NCI-H345 treated with DMSO at 0.1 percent for 48 hours (cell line): Measurements from ENCODE around the gene SPAG17.

Source experiments
- DNase-seq: peaks from one replicate; lab custom pipeline; 2025; ENCODE audit not compliant: unreplicated experiment; lab: John Stamatoyannopoulos, UW

The SPAG17 gene

GRCh38 chr1:118122234-118123004, 62.6 kb downstream of the SPAG17 start:
- DNase-seq: no peak

DNA sequence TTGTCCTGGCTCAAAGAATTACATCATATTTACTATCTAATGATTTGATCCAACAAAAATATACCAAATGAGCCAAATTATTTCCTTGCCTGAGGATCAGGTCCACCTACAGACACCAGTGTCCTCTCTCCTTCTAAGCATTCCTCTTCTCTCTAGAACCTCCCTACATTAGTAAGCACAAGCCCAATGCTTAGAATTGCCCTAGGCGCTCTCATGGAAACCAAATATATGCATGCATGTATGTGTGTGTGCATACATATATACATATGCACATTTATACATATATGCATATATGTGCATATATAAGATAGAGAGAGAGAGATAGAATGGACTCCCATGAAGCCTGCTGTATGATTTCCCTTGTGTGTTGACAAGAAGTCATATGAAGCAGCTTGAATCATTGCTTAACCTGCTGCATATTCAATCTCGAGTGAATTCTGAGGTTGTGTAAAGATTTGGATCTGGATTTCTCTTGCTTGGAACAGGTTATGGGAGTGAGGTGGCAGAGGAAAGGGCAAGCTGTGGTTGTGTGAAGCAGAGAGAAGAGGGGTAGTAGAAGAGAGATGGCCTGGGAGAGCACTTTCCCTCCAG, 66.1 kb downstream of the SPAG17 start:
- no peak for DNase-seq

DNA sequence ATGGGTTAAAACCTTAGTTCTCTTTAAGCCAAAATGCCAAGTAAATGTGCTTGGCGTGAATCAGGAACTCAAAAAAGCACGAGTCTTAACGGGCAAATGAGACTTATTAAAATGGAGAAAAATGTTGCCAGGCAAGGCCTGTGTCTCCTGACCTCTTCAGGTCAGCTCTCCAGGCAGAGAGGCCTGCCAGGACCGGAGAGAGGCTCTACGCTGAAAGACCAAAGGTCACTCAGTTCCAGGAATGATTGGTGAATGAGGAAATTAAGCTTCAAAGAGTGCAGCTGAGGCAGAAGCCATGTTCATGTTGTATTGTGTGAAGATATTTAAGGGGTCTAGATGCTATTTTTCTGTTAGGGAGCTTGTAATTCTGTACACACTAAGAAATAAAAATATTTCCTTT, 66.6 kb downstream of the SPAG17 start:
- no peak for DNase-seq

GRCh38 chr1:118117521-118117920, 67.5 kb downstream of the SPAG17 start:
- no peak for DNase-seq

DNA sequence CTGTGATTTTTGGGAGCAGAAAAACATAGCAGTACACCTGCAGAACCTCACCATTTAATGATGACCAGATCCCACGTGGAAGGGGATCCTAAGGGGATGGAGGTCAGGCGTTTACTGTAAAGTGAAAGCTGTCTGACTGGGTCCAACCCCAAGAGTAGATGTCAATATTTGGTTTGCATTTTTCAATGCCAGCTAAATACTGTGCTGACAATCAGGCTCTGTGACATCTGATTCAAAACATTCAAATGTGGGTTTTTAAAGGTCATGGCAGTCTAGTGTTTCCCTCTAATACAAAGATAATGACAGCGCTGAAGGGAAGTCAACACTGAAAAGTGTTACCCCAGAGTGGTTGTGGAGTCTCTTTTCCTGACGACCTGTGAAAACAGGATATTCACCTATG, 68.1 kb downstream of the SPAG17 start:
- peak; percentile 11 for DNase-seq

DNA sequence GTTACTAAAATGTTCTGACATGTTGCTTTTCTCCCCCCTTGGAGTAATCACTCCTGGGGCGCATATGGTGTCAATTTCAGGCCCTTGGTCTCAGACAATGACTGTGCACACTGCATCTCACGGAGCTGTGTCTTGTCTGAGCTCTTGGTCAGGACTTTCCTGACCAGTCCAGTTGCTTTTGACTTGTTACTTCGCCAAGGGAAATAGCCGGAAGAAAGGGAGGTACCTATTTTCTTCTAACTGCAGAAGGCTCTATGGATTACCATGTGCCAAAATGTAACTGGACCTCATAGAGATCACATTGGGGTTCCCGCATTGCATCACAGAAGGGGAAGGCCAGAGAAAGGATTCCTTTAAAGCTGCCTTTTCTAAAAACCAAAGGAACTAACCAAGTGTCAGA, 68.6 kb downstream of the SPAG17 start:
- no peak for DNase-seq

DNA sequence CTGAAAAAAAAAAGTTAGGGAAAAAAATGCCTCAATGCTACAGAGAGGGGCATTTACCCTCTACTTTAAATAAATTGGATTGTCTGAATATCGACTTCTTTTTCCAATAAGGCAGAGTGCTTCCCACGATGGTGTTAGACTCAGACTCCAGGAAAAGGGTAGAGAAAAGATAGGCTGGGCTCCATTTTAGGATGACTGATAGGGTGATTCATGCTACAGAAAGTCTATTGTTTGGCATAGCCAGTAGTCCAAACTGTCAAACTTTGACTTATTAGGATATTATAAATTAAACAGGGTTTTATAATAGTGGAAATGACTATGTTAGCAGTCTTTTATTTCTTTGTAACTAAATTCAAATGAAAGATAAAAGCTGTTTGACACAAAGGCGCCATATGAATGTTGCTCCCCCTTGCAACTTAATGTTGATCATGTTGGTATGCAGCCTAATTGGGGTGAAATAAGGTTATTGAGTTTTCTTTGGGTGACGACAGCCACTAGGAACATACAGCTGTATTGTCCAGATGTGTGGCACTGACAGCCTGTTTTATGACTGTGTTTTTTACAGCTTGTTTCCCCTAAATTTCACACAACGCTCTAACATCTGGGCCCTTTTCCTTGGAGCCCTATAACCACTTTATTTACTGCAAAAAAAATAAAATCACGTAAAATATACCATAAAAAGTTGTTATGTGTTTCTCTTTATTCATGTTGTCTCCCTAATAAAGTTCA, 69.3 kb downstream of the SPAG17 start:
- no peak for DNase-seq

- DNase-seq: no peak
These were observed 71.8 kb downstream of the SPAG17 start for GRCh38 chr1:118113261-118113660.

GRCh38 chr1:118110580-118110979, 74.4 kb downstream of the SPAG17 start:
- DNase-seq: no peak

- DNase-seq: no peak
These were observed 80.1 kb downstream of the SPAG17 start for GRCh38 chr1:118104951-118105350.

DNA sequence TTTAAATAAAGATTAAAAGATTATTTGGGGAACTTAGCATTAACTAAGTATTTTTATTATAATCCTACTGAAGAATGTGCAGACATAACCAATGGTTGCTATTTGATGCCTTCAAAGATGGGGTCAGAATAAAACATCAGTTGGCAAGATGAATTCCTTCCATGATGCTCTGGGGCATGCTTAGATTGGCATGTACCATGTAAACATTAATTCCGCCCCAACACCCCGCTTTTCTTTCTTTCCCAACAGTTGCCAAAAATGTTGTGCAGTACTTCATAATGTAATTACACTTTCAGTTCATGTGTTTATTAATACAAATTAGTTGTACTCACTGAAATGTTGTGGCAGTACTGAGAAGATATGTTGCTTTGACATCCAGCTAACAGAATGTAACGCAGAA, 82.6 kb downstream of the SPAG17 start:
- no peak for DNase-seq

DNA sequence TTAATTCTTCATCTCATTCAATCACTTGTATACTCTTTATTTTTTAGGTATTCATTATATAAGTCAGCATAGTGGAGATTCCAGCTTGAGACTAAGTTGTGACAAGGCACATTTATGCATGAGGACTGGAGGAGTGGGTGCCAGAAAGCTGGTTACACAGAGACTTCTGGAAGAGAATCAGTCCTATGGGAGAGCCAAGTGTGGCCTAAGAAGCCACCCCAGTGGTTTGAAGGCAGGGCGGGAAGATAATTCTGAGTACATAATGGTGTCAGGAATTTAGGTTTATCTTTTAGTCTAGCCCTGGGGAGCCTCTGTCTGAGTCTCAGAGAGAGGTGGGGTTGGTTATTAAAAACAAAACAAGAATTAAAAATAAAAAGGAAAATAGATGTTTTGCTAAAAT, 83.0 kb downstream of the SPAG17 start:
- DNase-seq: no peak

DNA sequence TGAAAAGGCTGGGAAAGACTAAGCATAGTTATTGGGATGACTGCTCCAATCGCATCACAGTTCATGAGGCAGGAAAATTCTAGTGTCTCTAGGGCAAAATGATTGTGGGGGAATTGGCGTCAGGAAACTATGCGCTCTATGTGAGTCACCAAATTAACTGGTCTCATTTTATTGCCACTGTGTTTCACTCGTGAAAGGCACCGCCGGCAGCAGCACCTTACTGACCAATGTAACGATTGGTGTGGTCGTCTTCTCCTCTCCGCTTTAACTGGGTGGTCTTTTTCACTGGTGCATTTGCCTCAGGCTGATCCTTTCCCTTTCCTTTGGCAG, 83.5 kb downstream of the SPAG17 start:
- DNase-seq: no peak

GRCh38 chr1:118100686-118101514, 84.1 kb downstream of the SPAG17 start:
- DNase-seq: peak; percentile 93

DNA sequence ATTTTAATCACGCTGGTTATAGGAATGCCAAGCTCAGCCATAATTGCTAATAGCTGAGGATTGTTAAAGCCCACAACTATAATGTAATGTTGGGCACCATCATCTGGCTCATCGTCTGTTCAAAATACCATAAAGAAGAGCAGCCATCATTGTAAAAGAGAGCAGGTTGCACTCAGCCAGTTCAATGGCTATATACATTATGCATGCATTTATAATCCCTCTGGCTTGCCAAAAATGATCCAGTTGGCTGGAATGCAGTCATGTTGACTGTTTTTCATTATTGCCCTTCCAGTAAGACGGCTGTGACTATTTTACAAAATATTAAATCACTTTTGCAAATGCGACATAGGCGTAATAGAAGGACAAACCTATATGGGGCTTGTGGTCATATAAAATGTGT, 85.3 kb downstream of the SPAG17 start:
- DNase-seq: no peak

- no peak for DNase-seq
These were observed 87.2 kb downstream of the SPAG17 start for GRCh38 chr1:118097622-118098348.

DNA sequence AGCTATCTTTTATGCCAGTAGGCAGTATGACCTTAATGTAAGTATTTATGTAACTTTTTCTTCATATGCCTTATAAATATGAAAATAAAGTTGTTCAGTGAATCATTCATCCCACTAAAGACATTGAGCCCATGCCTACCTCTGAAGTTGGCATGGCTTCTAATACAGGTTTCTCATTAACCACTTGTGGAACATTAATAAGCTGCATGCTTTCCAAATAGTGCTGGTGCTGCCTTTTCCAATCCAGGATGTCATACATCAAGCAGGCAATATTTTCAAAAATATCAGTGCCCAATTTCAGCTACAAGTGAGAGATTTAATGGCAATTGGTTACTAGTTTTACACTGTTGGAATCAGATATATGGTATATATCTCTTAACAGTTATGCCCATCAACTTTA, 92.0 kb downstream of the SPAG17 start:
- DNase-seq: no peak

DNA sequence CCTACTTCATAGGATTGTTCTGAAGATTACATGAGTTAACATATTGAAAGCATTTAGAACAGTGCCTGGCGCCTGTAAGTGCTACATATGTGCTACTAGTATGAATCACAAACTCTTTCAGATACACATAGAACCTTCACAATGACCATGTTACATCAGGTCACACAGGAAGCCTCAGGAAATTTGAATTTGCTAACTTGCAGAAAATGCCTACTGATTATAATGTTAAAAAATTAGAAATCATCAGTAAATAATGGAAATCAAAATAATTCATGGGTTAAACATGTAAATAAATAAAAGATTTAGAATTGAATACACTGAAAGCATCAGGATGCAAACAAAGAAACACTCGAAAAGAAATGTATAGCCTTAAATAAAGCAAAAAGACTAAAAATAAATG, 94.9 kb downstream of the SPAG17 start:
- no peak for DNase-seq

DNA sequence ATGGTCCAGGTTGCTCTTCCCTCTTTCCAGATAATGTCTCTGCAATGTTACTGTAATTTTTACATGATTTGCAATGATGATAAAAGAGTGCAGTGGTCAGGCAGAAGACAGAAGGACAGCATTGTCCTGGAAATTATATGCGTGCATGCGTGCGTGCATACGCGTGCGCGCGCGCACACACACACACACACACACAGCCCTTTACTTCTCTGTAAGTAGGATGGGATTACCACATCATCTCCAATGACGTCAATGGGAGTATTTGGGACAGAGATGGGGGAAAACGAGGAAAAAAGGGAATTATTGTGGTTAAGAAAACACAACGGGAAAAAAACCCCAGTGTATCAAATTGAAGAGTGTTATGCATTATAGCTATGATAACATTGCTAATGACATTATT, 99.7 kb downstream of the SPAG17 start:
- no peak for DNase-seq

GRCh38 chr1:118084400-118084799, 100.6 kb downstream of the SPAG17 start:
- DNase-seq: no peak

DNA sequence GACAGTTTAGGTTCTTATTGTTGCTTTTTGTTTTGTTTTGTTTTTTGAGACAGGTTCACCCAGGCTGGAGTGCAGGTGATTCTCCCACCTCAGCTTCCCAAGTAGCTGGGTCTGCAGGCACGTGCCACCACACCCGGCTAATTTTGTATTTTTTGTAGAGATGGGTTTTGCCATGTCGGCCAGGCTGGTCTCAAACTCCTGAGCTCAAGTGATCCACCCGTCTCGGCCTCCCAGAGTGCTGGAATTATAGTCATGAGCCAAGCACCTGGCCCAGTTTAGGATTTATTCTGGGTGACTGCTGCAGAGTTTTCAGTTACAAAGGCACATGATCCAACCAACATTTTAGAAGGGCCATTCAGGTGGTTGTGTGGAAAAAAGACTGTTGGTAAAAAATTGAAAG, 102.0 kb downstream of the SPAG17 start:
- DNase-seq: no peak
